HG02938 (cell line): Measurements from ENCODE around the gene ALOX5AP.
A peak's percentile ranks its signal among the peaks of the same experiment; 100 is the strongest.

Source experiments
- ATAC-seq: cut with Tn5 transposase; IDR thresholded peaks from one replicate; pipeline ENCODE4 v1.9.1; 2021; ENCODE audit warnings: mild to moderate bottlenecking, moderate library complexity; ENCODE audit not compliant: unreplicated experiment

The ALOX5AP gene

DNA sequence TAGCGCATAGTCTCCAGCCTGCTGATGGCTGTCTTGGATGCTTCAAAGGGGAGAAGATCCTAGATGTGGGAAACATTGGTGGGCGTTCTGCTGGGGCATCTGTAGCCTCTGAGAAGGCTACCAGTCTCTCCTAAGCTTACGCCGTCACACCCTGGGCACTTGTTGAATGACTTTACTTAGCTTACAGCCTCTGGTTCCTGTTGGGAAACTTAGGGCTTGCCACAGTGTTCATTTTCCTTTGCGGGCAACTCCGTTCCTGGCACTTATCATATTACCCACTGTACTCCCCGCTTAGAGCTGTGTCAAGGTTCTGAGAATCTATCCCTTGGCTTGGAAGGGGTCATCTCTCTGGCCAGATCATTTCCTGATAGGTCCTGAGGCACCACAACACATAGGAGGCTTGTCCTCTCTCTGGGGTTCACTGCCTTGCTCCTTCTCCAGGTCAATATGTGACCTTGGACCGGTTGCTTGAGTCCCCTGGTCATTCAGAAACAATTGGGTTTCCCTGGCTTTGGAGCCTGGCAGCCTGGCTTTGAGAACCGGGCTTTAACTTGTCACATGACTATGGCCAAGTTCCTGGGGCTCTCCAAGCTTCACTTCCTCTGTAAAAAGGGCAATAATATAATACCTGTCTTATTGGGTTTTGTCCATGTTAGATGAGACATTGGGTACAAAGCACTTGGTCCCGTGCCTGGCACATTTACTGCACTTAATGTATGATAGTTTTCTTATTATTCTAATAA is 20.5 kb upstream of the ALOX5AP start:
- no peak for ATAC-seq

- no peak for ATAC-seq
Observed at GRCh38 chr13:30715372-30715756, 20.0 kb upstream of the ALOX5AP start.

DNA sequence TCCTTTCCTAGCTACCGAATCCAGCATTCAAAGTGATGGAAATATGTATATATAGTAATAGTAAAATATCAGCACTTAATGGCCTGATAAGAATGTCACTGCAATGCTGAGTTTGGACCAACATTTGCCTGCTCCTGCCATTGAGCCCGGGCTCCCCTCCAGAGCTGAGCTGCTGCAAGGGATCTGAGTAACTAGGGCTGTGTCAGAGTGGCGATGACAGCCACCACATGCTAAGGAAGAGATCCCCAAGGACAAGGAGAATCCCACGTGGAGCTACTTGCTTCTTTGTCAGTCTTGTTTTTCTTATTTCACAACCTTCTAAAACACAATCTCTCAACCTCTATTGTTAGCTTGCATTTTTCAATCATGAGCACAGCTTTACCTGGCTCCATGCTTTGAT is 19.5 kb upstream of the ALOX5AP start:
- ATAC-seq, result no peak

- ATAC-seq, result no peak
Observed at GRCh38 chr13:30718661-30719524, 16.4 kb upstream of the ALOX5AP start.

- ATAC-seq, result no peak
Observed at GRCh38 chr13:30719525-30719914, 15.8 kb upstream of the ALOX5AP start.

- ATAC-seq, result peak; percentile 78
Observed at GRCh38 chr13:30720172-30720869, 15.0 kb upstream of the ALOX5AP start.

DNA sequence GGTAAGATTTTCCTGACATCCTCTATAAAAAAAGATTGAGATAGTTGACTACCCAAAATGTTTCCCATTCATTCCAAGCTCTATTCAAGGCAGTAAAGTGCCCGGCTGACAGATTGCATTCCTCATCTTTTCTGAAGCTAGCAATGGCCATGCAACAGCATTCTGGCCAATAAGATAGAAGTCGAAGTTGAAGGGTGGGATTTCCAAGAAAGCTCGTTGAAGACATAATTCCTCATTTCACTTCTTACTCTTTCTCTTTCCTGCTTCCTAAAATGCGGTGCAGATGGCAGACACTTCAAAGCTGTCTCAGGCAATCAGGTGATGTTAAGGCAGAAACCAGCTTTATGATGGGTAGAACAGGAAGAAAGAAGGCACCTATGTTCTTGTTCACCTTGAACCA is 13.4 kb upstream of the ALOX5AP start:
- ATAC-seq, result no peak

- no peak for ATAC-seq
Observed at GRCh38 chr13:30722361-30722760, 13.0 kb upstream of the ALOX5AP start.

DNA sequence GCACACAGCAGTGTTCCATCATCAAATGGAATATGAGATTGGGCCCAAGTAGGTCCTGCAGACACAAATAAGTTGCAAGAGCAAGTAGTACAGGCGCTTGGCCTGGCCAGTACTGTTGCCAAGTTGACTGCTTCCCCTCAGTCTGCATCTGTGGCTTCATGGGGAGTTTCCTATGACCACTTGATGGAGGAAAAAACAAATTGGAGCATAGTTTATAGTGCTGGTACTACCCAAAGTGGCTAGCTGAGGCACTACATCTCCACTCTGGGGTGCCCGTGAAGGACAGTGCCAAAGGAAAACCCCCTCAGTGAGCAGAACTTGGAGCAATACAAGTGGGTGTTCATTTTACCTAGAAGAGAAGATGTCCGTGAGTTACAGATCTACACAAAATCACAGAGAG is 10.6 kb upstream of the ALOX5AP start:
- ATAC-seq, result no peak

- no peak for ATAC-seq
Observed at GRCh38 chr13:30725326-30726085, 9.8 kb upstream of the ALOX5AP start.

- ATAC-seq, result no peak
Observed at GRCh38 chr13:30726192-30726591, 9.2 kb upstream of the ALOX5AP start.

GRCh38 chr13:30727491-30728355 is 7.6 kb upstream of the ALOX5AP start:
- ATAC-seq, result no peak

GRCh38 chr13:30729801-30730200 is 5.5 kb upstream of the ALOX5AP start:
- ATAC-seq, result no peak

DNA sequence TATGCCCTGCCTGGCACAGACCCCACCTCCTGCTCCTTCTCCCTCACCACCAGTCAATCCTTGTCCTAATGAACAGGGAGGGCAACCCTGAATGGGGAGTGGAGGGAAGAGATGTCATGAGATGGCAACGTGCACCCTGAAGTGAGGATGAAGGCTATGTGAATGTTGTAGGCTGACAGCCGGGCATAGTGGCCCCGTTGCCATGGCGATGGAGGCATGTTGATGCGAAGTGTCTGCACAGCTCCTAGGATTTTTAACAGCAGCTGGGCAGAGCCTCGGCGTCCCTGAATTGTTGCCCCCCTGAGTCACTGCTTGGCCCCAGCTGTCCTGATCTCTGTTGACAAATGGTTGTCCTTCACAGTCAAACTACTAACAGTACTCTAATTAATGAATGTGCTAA is 4.8 kb upstream of the ALOX5AP start:
- no peak for ATAC-seq

GRCh38 chr13:30731361-30732045 is 3.8 kb upstream of the ALOX5AP start:
- ATAC-seq, result no peak

- no peak for ATAC-seq
Observed at GRCh38 chr13:30732046-30732390, 3.3 kb upstream of the ALOX5AP start.

DNA sequence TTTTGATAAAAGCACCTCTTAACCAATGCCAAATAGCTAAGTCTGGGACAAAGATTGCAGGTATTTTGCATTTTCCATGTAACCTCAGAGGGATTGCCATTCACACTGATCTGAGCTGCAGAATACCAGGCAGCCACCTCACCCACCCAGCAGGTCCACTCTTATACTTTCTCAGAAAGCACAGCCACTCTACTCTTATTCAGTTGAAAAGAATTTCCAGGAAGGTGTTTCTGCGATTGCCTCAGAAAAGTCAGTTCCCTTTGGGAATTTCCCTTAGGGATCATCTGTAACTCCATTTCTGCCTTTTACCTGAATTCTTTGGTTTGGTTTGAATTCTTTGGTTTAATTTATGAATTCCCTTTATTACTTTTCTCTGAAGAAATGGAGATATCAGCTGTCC is 904 bp upstream of the ALOX5AP start:
- ATAC-seq, result no peak

DNA sequence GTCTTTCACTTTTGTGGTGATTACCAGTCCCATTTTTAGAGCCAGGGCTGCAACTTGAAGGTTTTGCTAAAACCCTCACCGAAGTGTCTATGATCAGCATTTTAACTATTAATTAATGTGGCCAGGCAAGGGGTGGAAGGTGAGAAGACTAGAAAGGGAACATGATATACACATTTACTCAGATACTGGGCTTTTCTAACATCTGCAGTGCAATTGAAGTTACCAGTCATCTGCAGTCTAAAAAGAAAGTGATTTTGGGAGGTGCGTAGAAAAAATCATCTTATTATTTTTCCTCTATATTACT is 481 bp downstream of the ALOX5AP start:
- ATAC-seq, result peak; percentile 4

- ATAC-seq, result no peak
Observed at GRCh38 chr13:30736461-30737320, 1.3 kb downstream of the ALOX5AP start.
